Brain microvascular endothelial cell (primary cell): Measurements from ENCODE around the gene ZNF324B.

Experiments
- DNase-seq: peaks from one replicate; pipeline ENCODE4 v3.0.0-alpha.2; 2020
- H3K27ac ChIP-seq: fragments of 250-450 bp; sonication (Bioruptor Pico); 2 replicates; pipeline ENCODE4 v1.5.1; 2020; ENCODE audit warnings: mild to moderate bottlenecking, moderate library complexity
- H3K27me3 ChIP-seq: fragments of 250-450 bp; sonication (Bioruptor Pico); replicated peaks from 2 replicates; pipeline ENCODE4 v1.5.1; 2020; ENCODE audit warnings: mild to moderate bottlenecking
- H3K36me3 ChIP-seq: fragments of 250-450 bp; sonication (Bioruptor Pico); replicated peaks from 2 replicates; pipeline ENCODE4 v1.5.1; 2020; ENCODE audit warnings: mild to moderate bottlenecking
- H3K4me3 ChIP-seq: 2 replicates; pipeline ENCODE4 v1.5.1; 2011; ENCODE audit warnings: low read depth, mild to moderate bottlenecking, control low read depth, low read length, moderate library complexity
- CTCF ChIP-seq: IDR thresholded peaks from 2 replicates; pipeline ENCODE4 v1.5.1; 2011; ENCODE audit warnings: low read depth, mild to moderate bottlenecking, moderate library complexity, low read length, control low read depth, inconsistent platforms; ENCODE audit errors: missing control alignments
- in situ Hi-C: cut with HindIII; loops from 2 replicates; pipeline ENCODE4 v1.10.0; 2017; ENCODE audit warnings: low sequenced_read_pairs, low pct_ligation_motif_present

Gene ZNF324B

GRCh38 chr19:58473775-58474174 is 22.4 kb downstream of the ZNF324B start:
- DNase-seq, result no peak
- in situ Hi-C loops, result no loop called here
- TF ChIP-seq CTCF, result no peak
- H3K27me3 ChIP-seq, result no peaks in the 10 kb centered on the region
- H3K4me3 ChIP-seq, result no peak overlapping the region
- peaks cover 17% of the 10 kb centered on the region for H3K36me3 ChIP-seq
- no peak overlapping the region for H3K27ac ChIP-seq

- H3K4me3 ChIP-seq, result no peak overlapping the region
- peak; percentile 76 for DNase-seq
- H3K27ac ChIP-seq, result peak overlapping the region; percentile 90
- H3K36me3 ChIP-seq, result peaks cover 16% of the 10 kb centered on the region
- in situ Hi-C loops, result no loop called here
- H3K27me3 ChIP-seq, result no peaks in the 10 kb centered on the region
- no peak for TF ChIP-seq CTCF
These were observed 23.0 kb downstream of the ZNF324B start for GRCh38 chr19:58474291-58474996.

DNA sequence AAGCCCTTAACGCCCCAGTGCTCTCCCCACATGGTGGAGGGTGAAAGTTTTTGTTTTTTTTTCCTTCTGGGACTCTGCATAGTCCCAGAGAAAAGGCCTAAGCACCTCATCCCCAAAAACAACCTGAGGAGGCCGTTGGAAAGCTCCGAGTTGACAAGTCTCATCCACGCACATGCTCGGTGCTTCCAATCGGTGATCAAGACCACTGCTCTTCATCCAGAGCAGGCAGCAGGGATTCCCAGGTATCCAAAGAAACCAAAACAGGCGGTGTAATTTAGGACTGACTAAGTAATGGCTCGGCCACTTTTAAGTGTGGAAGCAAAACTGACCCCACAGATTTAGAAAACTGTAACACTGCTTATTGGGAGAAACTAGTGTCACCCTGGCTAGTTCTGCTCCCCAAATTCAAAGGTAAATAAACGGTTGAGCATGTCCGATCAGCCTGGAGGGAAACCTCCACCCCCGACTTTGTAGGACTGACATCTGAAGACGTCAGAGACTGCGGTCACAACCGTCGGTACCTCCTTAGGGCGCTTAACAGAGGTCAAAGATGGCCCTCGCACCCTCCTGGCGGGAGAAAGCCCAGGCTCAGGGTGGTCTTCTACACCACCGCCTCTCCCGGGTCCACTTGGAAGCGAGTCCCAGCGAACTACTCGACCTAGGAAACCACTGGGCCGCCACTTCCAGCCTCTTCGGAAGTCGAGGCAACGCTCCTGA is 23.7 kb downstream of the ZNF324B start:
- no peak for TF ChIP-seq CTCF
- peak overlapping the region; percentile 67 for H3K4me3 ChIP-seq
- H3K27me3 ChIP-seq, result no peaks in the 10 kb centered on the region
- in situ Hi-C loops, result no loop called here
- H3K27ac ChIP-seq, result peak overlapping the region; percentile 90
- peaks cover 14% of the 10 kb centered on the region for H3K36me3 ChIP-seq
- DNase-seq, result no peak

DNA sequence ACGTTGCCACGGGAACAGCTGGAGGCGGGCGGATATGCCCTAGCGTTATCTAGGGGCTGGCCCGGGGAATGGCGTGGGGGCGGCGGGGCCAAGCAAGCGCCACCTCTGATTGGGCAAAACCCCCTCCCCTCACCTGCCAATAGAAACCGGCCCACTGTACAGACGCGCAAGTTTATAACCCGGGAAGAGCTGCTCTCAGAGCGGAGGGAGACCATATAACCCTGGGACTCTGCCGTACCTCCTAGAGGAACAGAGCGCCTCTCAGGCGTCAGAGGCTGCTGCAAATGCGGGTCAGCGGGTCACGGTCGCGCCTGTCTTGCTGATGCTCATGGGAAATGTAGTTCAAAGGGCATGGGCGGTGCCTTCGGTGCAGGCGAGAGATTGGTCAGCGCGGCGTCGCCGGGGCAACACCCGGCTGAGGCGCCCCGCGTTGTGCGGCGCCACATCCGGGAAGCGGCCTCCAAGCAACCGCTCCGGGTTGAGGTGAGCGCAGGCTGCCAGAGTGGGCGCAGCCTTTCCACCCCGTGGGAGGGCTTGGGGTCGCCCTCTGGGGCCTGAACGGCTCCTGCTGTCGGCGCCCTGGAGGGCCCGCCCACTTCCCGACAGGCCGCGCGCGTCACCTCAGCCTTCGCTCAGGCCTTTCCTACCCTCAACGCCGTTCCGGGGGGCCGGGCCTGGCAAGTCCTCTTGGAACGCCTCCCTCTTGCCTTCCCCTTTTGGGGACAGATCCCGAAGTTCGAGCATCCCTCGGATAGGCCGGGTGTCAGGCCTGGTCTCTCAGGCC is 24.5 kb downstream of the ZNF324B start, which contains the start of gene ZNF446:
ZNF446 (plus strand) TSS at position 639 of the 784 bp plus-strand sequence. CDS start 867 bp downstream, outside the sequence.
- H3K27me3 ChIP-seq, result no peaks in the 10 kb centered on the region
- TF ChIP-seq CTCF, result no peak
- H3K4me3 ChIP-seq, result peak within 1 kb of the TSS; percentile 67
- H3K27ac ChIP-seq, result peak within 1 kb of the TSS; percentile 90
- H3K36me3 ChIP-seq, result peaks cover 14% of the 10 kb centered on the region
- in situ Hi-C loops, result no loop called here
- DNase-seq, result peak; percentile 97

DNA sequence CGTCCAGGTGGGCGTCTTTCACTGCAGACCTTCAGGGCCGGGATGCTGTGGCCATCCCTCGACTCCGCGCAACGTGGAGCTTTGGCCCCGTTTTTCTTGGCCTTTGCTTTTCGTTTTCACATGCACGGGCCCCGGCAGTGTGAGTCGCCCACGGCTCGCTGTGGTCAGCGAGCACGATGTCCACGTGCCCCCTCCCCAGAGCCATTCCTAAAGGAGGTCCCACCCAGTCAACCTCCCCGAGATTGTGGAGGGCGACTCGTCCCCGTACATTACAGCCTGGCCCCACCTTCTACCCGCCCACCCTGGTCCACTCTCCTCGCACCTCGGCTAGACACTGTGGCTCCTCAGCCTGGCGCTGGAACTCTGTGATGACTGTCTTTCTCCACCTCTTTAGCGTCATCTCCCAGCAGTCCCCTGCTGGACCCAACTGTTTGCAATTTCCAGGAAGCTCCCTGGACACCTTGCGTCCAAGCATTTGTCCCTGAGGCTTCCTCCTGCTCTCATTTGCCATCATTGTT is 25.1 kb downstream of the ZNF324B start:
- no peak for TF ChIP-seq CTCF
- Histone ChIP-seq H3K27me3 (no peaks in the 10 kb centered on the region), H3K36me3 (peaks cover 14% of the 10 kb centered on the region), H3K4me3 (peak overlapping the region; percentile 67), H3K27ac (peak overlapping the region; percentile 90)
- in situ Hi-C loops, result no loop called here
- DNase-seq, result no peak
